Lower leg skin (tissue), 4 donors: ENCODE data around the gene XBP1. TPM values are rescaled to one million over a fixed set of nuclear protein-coding genes. Genes with fewer than 3 reads are reported as not detected.

Experiments
- DNase-seq, 2 donors: peaks; one replicate each; pipeline ENCODE4 v3.0.0-alpha.2; 2019; ENCODE audit warnings: low spot score in 2 of 2
- H3K4me3 ChIP-seq: fragments of 200-600 bp; sonication (generic); 2 replicates; pipeline ENCODE4 v1.5.1; 2017; ENCODE audit warnings: mild to moderate bottlenecking, low read depth; ENCODE audit not compliant: poor library complexity, severe bottlenecking
- POLR2A ChIP-seq, 2 donors: fragments of 450-650 bp; IDR thresholded peaks; one replicate each; pipeline ENCODE4 v1.6.1; 2016 to 2017; ENCODE audit warnings: antibody characterized with exemption in 2 of 2, mild to moderate bottlenecking in 1 of 2, moderate library complexity in 1 of 2
- WGBS, 2 donors: methylation state at CpG; one replicate each; pipeline ENCODE4 v1.1.5; 2018; 5-methylcytosine and 5-hydroxymethylcytosine counted together
- intact Hi-C: fragments of 100-400 bp; cut with DNase I; formaldehyde crosslinking; loops from one replicate; pipeline ENCODE4 v1.15.0; 2023; ENCODE audit warnings: low total_unique reads
- total RNA-seq, 4 donors: library from RNA; depleted of rRNA; stranded (reverse); fragments of >200 nt; gene quantifications; one replicate each; pipeline ENCODE4 v1.1.0, GENCODE V29; 2016
- TF ChIP-seq, protein P1 (sequence below), 3 donors: fragments of 450-650 bp; IDR thresholded peaks; one replicate each; pipeline ENCODE4 v1.5.1; 2016; ENCODE audit warnings: antibody characterized with exemption in 3 of 3, mild to moderate bottlenecking in 3 of 3, moderate library complexity in 2 of 3

XBP1 gene
- total RNA-seq, 4 donors from 2014 or later = 128 to 256 (median 191) TPM

DNA sequence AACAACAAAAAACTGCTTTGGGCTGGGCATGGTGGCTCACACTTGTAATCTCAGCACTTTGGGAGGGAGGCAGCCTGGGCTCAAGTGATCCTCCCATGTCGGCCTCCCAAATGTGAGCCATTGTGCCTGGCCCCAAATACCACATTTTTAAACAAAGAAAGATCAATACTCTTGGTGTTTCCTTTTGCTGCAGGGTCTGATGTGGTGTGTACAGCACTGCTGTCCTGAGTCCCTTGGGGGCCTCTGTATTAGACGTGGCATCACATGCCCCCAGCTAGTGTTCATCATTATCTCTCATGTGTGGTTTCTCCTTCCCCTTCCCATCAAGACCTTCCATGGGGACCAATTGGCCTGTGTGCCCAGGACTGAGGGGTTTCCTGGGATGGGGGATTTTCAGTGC is 20.5 kb upstream of the XBP1 start:
- no peak for TF ChIP-seq POLR2A (IDR thresholded peaks at IDR 0.05)
- TF ChIP-seq, protein P1, sequence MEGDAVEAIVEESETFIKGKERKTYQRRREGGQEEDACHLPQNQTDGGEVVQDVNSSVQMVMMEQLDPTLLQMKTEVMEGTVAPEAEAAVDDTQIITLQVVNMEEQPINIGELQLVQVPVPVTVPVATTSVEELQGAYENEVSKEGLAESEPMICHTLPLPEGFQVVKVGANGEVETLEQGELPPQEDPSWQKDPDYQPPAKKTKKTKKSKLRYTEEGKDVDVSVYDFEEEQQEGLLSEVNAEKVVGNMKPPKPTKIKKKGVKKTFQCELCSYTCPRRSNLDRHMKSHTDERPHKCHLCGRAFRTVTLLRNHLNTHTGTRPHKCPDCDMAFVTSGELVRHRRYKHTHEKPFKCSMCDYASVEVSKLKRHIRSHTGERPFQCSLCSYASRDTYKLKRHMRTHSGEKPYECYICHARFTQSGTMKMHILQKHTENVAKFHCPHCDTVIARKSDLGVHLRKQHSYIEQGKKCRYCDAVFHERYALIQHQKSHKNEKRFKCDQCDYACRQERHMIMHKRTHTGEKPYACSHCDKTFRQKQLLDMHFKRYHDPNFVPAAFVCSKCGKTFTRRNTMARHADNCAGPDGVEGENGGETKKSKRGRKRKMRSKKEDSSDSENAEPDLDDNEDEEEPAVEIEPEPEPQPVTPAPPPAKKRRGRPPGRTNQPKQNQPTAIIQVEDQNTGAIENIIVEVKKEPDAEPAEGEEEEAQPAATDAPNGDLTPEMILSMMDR (IDR thresholded peaks at IDR 0.05) = no peak
- no peak overlapping the region for H3K4me3 ChIP-seq
- 83 to 95% methylated on average over 2 of the region's 2 CpGs for WGBS, 2 donors
- no peak for DNase-seq
- intact Hi-C loops = no loop called here

DNA sequence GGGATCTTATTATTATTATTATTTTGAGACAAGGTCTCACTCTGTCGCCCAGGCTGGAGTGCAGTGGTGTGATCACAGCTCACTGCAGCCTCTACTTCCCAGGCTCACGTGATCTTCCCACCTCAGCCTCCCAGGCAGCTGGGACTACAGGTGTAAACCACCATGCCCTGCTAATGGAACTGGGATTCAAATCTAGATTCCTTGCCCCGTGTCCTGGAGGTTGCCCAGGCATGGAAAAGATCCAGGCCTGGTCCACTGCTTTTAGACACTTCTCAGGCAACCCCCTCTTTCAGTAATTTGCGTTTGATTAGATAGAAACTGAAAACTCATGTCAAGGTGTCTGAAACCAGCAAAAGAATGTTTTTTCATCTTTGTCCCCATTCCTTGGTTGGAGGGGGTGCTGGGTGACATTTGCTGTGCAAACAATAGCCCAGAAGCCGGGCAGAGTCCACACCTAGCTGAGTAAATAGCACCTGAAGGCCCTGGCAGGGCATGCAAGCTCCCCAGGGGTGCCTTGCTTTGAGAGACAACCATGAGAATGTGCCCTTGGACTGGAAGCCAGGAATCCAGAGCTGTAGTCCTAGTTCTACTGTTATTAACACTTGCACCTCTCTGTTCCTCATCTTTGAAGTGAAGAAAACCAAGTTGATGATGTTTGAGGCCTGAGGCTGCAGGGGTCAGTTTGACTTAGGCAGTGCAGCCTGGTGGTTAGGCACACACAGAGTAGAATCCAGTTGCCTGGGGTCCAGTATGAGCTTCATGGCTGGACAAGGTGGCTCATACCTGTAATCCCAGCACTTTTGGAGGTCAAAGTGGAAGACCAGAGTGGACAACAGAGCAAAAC is 19.1 kb upstream of the XBP1 start:
- H3K4me3 ChIP-seq = no peak overlapping the region
- WGBS, 2 donors = 67 to 83% methylated on average over 5 of the region's 5 CpGs
- intact Hi-C loops = no loop called here
- TF ChIP-seq POLR2A (IDR thresholded peaks at IDR 0.05) = no peak
- TF ChIP-seq, protein P1 (IDR thresholded peaks at IDR 0.05) = no peak
- DNase-seq = no peak

DNA sequence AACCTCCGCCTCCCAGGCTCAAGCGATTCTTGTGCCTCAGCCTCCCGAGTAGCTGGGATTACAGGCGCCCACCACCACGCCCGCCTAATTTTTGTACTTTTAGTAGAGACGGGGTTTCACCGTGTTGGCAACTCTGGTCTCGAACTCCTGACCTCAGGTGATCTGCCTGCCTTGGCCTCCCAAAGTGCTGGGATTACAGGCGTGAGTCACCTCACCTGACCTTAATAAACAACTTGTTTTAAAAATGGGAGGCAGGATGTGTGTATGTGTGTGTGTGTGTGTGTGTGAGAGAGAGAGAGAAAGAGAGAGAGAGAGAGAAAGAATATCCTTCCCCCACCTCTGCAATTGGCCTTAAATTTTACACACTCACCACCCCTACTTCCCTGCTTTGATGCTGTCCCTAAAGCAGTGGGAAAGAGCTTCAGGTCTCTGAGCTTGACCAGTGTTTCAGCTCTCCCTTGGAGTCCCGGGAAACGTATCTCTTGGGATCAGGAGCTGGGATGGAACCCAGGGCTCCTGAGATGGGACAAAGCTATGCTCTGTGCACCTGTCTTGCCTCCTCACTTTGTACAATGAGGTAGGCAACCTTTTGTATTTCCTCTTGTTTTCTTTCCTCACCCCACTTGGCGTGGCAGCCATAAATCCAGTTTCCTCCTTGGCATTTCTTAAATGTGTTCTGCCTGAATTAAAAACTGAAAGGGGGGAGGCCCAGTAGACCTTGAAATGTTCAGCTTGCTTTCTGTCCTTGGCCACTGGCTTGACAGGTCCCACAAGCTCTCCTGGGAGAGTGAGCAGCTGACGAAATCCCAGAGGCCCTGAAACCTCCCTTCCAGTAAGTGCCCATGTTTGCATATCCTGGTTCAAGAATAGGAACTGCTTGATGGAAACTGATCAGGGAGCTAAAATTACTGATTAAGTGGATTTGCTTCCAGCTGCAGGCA is 17.8 kb upstream of the XBP1 start:
- H3K4me3 ChIP-seq = no peak overlapping the region
- 78 to 84% methylated on average over 14 of the region's 14 CpGs for WGBS, 2 donors
- intact Hi-C loops = no loop called here
- TF ChIP-seq, protein P1 (IDR thresholded peaks at IDR 0.05) = no peak
- no peak for TF ChIP-seq POLR2A (IDR thresholded peaks at IDR 0.05)
- no peak for DNase-seq

DNA sequence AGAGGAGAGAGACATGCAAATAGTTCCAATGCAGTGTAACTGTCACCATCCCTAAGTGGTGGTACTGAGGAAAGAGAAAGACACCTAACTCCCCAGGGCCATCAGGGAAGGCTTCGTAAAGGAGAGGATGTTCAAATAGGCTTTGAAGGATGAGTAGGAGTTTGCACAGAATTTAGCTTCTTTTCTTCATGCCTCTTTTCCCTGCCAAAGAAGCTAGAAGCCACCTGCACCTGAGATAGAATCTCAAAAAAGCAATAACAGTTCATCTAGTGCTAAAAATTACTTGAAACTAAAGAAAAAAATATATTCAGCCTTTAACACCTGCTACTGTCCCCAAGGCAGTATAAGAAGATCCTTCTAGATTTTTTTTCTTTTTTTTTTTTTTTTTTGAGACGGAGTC is 16.7 kb upstream of the XBP1 start:
- TF ChIP-seq, protein P1 (IDR thresholded peaks at IDR 0.05) = no peak
- no peak for TF ChIP-seq POLR2A (IDR thresholded peaks at IDR 0.05)
- H3K4me3 ChIP-seq = no peak overlapping the region
- WGBS, 2 donors = 94 to 96% methylated on average over 2 of the region's 2 CpGs
- no peak for DNase-seq
- intact Hi-C loops = no loop called here

DNA sequence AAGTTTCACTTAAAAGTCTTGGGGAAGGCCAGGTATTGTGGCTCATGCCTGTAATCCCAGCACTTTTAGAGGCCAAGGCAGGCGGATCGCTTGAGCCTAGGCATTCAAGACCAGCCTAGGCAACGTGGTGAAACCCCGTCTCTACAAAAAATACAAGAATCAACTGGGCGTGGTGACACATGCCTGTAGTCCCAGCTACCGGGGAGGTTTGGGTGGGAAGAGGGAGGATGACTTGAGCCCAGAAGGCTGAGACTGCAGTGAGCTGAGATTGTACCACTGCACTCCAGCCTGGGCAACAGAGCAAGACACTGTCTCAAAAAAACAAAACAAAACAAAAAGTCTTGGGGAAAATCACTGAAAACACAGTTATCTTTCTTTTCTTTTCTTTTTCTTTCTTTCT is 15.4 kb upstream of the XBP1 start:
- 75 to 82% methylated on average over 6 of the region's 6 CpGs for WGBS, 2 donors
- H3K4me3 ChIP-seq = no peak overlapping the region
- TF ChIP-seq, protein P1 (IDR thresholded peaks at IDR 0.05) = no peak
- TF ChIP-seq POLR2A (IDR thresholded peaks at IDR 0.05) = no peak
- no peak for DNase-seq
- intact Hi-C loops = no loop called here
